IPS-18a (cell line): Measurements from ENCODE around the gene AFMID.
"Not testable (repeated sequence)": the region's sequence is repeated elsewhere in the genome, so short reads cannot be mapped to it uniquely, and the experiment has no call there.

Experiments used
- H3K27ac ChIP-seq: one replicate; pipeline ENCODE4 v1.5.1; 2013; ENCODE audit warnings: low read length
- H3K27me3 ChIP-seq: one replicate; pipeline ENCODE4 v1.6.1; 2013; ENCODE audit warnings: mild to moderate bottlenecking, low read length; ENCODE audit not compliant: control insufficient read depth, insufficient read depth
- H3K36me3 ChIP-seq: one replicate; pipeline ENCODE4 v1.6.1; 2013; ENCODE audit warnings: low read depth, low read length; ENCODE audit not compliant: control insufficient read depth
- H3K4me1 ChIP-seq: one replicate; pipeline ENCODE4 v1.6.1; 2013; ENCODE audit warnings: low read depth, low read length; ENCODE audit not compliant: control insufficient read depth
- H3K4me3 ChIP-seq: one replicate; pipeline ENCODE4 v1.5.1; 2013; ENCODE audit warnings: low read length
- H3K9ac ChIP-seq: one replicate; pipeline ENCODE4 v1.6.1; 2013; ENCODE audit warnings: mild to moderate bottlenecking, low read length, moderate library complexity
- H3K9me3 ChIP-seq: one replicate; pipeline ENCODE4 v1.6.1; 2013; ENCODE audit warnings: low read depth, low read length; ENCODE audit not compliant: control insufficient read depth

AFMID gene

DNA sequence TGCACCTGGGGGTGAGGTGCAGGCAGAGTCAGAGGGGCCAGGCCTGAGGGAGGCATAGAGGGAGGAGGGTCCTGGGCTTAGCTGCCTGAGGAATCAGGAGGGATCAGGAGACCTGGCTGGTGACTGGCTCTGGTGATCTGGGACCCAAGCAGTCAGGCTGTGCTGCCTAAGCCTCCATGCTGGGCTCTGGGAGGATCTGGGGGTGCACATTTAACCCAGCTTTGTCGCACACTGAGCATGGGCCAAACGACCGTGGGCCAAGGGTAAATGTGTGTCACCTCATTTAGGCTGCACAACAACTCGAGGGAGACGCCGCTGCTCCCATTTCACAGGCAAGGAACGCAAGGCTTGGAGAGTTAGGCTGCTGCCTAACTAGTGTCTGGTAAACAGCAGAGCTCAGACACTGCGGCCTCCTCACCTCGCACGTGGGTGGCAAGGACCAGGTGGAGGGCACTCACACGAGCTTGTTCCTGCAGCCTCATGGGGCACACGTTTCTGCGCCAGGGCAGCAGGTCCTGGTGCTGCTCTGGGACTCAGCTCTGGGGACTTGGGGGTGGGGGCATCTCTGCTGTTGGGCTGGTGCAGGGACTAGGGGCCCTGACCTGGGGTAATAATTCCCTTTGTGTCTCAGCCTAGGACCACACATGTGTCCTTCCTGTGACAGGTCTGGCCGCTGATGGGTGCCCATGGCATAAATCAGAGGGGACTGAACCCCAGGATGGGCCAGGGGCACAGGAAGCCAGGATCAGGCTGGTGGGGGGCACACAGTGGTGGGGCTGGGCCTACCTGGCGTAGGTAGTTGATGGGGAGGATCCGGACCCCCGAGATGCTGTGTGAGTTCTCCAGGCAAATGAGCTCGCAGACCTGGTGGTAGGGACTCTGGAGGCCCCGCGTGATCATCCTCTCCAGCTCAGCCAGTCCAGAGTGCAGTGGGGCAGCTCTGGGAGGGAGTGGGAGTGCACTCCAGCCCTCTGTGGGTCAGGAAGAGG lies 63.0 kb downstream of the AFMID start:
- Histone ChIP-seq H3K36me3 (no peaks in the 10 kb centered on the region), H3K4me3 (no peak overlapping the region), H3K27me3 (no peaks in the 10 kb centered on the region), H3K9ac (no peak overlapping the region), H3K4me1 (peaks cover 8% of the 10 kb centered on the region), H3K27ac (no peak overlapping the region), H3K9me3 (no peaks in the 10 kb centered on the region)

DNA sequence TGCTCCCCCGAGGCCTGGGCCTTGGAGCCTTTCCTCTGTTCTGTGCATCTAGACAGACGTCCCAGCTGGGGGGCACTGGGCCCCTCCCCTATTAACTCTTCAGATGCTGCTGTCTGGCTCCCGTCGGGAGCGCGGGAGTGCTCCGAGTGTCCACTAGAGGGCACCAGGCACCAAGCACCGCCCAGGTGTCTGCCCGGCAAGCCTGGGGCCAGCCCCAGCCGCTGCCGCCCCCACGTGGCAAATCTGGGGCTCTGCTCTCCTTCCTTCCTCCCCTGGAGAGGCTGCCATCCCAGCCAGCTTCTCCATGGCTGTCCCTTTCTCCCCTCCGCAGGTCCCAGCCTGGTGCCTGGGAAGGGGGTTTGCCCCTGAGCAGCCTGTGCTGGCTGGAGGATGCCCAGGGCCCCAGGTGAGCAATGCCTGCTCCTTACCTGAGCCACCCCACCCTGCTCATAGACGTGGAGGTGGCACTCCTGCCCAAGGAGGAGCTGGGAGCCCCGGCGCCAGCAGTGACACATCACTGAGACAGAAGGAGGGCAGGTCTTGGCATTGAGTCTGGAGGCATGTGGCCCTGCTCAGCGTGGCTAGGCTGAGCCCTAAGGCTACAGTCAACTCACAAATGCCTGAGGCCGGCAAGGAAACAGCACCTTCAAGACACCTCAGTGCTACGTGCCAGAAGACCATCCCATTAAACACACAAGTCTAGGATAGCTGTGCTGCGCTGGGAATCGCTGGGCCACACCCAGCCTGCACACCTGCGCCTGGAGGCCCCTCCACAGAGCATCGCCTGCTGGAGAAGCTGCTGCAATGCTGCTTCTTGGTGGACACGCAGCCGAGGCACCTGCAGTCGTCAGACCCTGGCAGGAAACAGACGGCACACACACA lies 64.0 kb downstream of the AFMID start:
- no peaks in the 10 kb centered on the region for H3K36me3 ChIP-seq
- H3K9me3 ChIP-seq = no peaks in the 10 kb centered on the region
- no peak overlapping the region for H3K9ac ChIP-seq
- no peak overlapping the region for H3K4me3 ChIP-seq
- H3K27ac ChIP-seq = no peak overlapping the region
- H3K4me1 ChIP-seq = peaks cover 8% of the 10 kb centered on the region
- H3K27me3 ChIP-seq = no peaks in the 10 kb centered on the region

GRCh38 chr17:78251773-78252103 lies 64.6 kb downstream of the AFMID start:
- Histone ChIP-seq H3K9me3 (no peaks in the 10 kb centered on the region), H3K4me3 (no peak overlapping the region), H3K4me1 (peaks cover 8% of the 10 kb centered on the region), H3K27ac (no peak overlapping the region), H3K36me3 (no peaks in the 10 kb centered on the region), H3K9ac (no peak overlapping the region), H3K27me3 (no peaks in the 10 kb centered on the region)

DNA sequence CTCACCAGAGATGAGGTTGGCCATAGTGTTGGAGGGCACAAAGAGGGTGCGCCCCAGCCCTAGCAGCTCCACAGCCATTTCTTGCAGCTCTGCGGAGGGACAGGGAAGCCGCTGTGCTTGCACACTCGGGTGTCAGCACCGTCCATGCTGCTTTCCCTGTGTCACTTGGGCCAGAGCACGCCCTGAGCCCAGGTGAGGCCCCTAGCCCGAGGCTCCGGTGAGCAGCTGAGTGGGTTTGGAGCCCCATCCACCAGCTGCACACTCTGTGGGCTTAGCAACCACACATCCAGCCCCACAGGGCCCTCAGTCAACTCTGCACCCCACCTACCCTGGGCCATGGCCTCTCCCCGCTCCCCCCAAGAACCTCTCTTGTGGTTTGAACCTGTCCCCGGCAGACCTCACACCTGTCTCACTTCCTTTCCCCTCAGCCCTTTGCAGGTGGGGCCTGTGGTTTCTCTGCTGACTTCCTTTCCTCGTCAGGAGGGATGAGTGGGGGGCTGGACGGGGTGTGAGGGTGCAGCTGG lies 65.0 kb downstream of the AFMID start:
- Histone ChIP-seq H3K9me3 (no peaks in the 10 kb centered on the region), H3K27me3 (no peaks in the 10 kb centered on the region), H3K9ac (no peak overlapping the region), H3K4me1 (peaks cover 8% of the 10 kb centered on the region), H3K4me3 (no peak overlapping the region), H3K36me3 (no peaks in the 10 kb centered on the region), H3K27ac (no peak overlapping the region)

GRCh38 chr17:78252701-78253635 lies 65.8 kb downstream of the AFMID start:
- Histone ChIP-seq H3K4me1 (peaks cover 13% of the 10 kb centered on the region), H3K4me3 (no peak overlapping the region), H3K9ac (no peak overlapping the region), H3K9me3 (no peaks in the 10 kb centered on the region), H3K27me3 (no peaks in the 10 kb centered on the region), H3K36me3 (no peaks in the 10 kb centered on the region), H3K27ac (no peak overlapping the region)

- not testable (repeated sequence) for H3K36me3 ChIP-seq, H3K27ac ChIP-seq, H3K27me3 ChIP-seq, H3K9me3 ChIP-seq
- Histone ChIP-seq H3K4me3 (peak overlapping the region; percentile 82), H3K4me1 (peaks cover 16% of the 10 kb centered on the region), H3K9ac (peak overlapping the region; percentile 82)
Observed at GRCh38 chr17:78253636-78253945, 66.4 kb downstream of the AFMID start.

GRCh38 chr17:78253946-78254672 lies 66.9 kb downstream of the AFMID start:
- Histone ChIP-seq H3K27me3 (no peaks in the 10 kb centered on the region), H3K9me3 (no peaks in the 10 kb centered on the region), H3K36me3 (no peaks in the 10 kb centered on the region), H3K27ac (peak overlapping the region; percentile 77), H3K9ac (peak overlapping the region; percentile 82), H3K4me1 (peaks cover 16% of the 10 kb centered on the region), H3K4me3 (peak overlapping the region; percentile 82)

GRCh38 chr17:78255029-78255656 lies 68.0 kb downstream of the AFMID start:
- Histone ChIP-seq H3K9ac (no peak overlapping the region), H3K4me3 (no peak overlapping the region), H3K9me3 (no peaks in the 10 kb centered on the region), H3K27me3 (no peaks in the 10 kb centered on the region), H3K27ac (no peak overlapping the region), H3K36me3 (no peaks in the 10 kb centered on the region), H3K4me1 (peaks cover 16% of the 10 kb centered on the region)

GRCh38 chr17:78255953-78256706 lies 69.0 kb downstream of the AFMID start:
- no peaks in the 10 kb centered on the region for H3K9me3 ChIP-seq
- H3K27ac ChIP-seq = no peak overlapping the region
- H3K4me1 ChIP-seq = peaks cover 12% of the 10 kb centered on the region
- H3K36me3 ChIP-seq = no peaks in the 10 kb centered on the region
- H3K27me3 ChIP-seq = no peaks in the 10 kb centered on the region
- no peak overlapping the region for H3K4me3 ChIP-seq
- no peak overlapping the region for H3K9ac ChIP-seq
